C4-2B (cell line): ENCODE measurements around the gene ACSM3.
"Not testable (repeated sequence)": the region's sequence is repeated elsewhere in the genome, so short reads cannot be mapped to it uniquely, and the experiment has no call there.

Source experiments
- H3K27ac ChIP-seq: fragments of 450-650 bp; 2 replicates; pipeline ENCODE4 v1.5.1; 2017
- ZFX ChIP-seq: fragments of 450-650 bp; IDR thresholded peaks from 2 replicates; pipeline ENCODE4 v1.6.1; 2017
- TF ChIP-seq, protein P1 (sequence below): fragments of 450-650 bp; conservative IDR thresholded peaks from 2 replicates; pipeline ENCODE4 v1.5.1; 2017; ENCODE audit warnings: mild to moderate bottlenecking

The ACSM3 gene

GRCh38 chr16:20761175-20761574 is 2.6 kb upstream of the ACSM3 start:
- H3K27ac ChIP-seq = no peak overlapping the region
- TF ChIP-seq ZFX = no peak
- TF ChIP-seq, protein P1, sequence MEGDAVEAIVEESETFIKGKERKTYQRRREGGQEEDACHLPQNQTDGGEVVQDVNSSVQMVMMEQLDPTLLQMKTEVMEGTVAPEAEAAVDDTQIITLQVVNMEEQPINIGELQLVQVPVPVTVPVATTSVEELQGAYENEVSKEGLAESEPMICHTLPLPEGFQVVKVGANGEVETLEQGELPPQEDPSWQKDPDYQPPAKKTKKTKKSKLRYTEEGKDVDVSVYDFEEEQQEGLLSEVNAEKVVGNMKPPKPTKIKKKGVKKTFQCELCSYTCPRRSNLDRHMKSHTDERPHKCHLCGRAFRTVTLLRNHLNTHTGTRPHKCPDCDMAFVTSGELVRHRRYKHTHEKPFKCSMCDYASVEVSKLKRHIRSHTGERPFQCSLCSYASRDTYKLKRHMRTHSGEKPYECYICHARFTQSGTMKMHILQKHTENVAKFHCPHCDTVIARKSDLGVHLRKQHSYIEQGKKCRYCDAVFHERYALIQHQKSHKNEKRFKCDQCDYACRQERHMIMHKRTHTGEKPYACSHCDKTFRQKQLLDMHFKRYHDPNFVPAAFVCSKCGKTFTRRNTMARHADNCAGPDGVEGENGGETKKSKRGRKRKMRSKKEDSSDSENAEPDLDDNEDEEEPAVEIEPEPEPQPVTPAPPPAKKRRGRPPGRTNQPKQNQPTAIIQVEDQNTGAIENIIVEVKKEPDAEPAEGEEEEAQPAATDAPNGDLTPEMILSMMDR = no peak

- H3K27ac ChIP-seq = no peak overlapping the region
- TF ChIP-seq ZFX = no peak
- TF ChIP-seq, protein P1 = no peak
These were observed 1.2 kb upstream of the ACSM3 start for GRCh38 chr16:20762404-20763123.

DNA sequence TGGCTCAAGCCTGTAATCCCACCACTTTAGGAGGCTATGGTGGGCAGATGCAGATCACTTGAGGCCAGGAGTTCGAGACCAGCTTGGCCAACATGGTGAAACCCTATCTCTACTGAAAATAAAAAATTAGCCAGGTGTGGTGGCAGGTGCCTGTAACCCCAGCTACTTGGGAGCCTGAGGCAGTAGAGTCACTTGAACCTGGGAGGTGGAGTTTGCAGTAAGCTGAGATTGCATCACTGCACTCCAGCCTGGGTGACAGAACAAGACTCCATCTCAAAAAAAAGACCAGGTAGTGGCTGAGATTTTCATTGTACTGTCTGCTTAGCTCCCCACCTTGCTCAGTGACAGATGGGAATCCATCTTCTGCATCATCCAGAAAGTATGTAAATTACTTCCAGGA is 634 bp downstream of the ACSM3 start:
- H3K27ac ChIP-seq = not testable (repeated sequence)

DNA sequence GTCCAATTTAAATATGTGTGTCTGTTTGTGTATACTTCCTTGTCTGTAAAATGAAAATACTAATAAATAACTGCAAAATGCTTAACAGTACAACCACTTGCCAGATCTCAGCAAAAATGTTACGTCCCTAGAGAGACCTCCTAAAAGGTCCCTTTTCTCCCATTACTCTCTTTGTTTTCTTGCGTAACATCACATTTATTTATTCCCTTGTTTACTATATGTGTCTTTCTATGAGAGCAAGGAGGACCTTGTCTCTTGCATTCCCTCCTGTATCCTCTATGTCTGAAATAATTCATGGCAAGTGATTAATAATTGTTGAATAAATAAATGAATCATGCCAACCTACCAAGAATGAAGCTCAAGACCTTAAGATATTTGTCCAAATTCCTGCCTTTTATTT is 1.9 kb downstream of the ACSM3 start:
- TF ChIP-seq, protein P1 = no peak
- TF ChIP-seq ZFX = no peak

GRCh38 chr16:20766294-20766693 is 2.5 kb downstream of the ACSM3 start:
- TF ChIP-seq, protein P1 = no peak
- TF ChIP-seq ZFX = no peak
- H3K27ac ChIP-seq = no peak overlapping the region

More for the DNA sequence above, 1.9 kb downstream of the ACSM3 start:
- H3K27ac ChIP-seq = no peak overlapping the region

DNA sequence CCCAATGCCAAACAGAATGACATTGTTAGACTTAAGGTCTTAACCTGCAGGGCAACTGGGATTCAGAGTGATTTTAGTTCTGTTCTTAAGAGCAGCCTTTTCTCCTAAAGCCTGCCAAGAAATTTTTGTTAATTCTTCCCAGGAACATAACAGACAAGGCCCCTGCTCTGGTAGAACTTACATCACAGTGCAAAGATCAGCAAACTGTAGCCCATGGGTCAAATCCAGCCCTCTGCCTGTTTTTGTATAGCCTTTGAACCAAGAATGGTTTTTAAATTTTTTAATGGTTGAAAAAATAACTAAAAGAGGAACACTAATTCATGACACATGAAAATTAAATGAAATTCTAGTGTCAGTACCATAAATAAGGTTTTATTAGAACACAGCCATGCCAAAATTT is 3.8 kb downstream of the ACSM3 start:
- H3K27ac ChIP-seq = no peak overlapping the region
- TF ChIP-seq, protein P1 = no peak
- no peak for TF ChIP-seq ZFX

DNA sequence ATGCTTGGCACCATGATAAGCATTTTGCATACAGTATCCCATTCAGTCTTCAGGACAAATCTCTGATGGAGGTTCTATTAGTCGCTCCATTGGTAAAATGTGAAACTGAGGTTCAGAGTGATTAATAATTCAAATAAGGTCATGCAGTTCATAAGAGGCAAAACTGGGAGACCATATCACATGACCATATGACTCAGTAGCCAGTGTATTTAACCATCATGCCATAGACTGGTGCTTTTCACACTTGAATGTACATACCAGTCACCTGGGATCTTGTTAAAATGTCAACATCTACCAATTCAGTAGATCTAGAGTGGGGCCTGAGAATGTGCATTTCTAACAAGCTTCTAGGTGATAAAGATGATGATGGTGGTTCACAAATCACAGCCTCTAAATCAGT is 4.3 kb downstream of the ACSM3 start:
- TF ChIP-seq, protein P1 = no peak
- no peak overlapping the region for H3K27ac ChIP-seq

DNA sequence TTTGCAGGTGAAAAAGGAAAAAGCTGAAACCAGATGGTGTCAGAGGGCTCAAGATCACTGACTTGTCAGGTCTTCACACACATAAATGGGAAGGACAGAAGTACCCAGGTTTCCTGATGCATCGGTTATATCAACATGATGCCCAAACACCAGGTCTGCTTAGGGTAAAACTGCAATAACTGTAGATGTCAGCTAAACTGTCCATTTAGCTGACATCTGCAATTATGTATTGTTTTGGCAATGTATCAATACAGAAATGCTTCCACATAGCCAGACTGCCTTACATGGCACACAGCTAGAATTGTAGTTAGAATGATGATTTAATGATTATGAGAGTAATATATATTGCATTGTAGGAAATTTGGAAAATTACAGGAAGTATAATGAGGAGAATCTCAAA is 5.0 kb downstream of the ACSM3 start:
- TF ChIP-seq, protein P1 = no peak
- no peak overlapping the region for H3K27ac ChIP-seq
